GM18870 (cell line): ENCODE measurements around the gene KLHL29.

Experiments
- ATAC-seq: cut with Tn5 transposase; IDR thresholded peaks from one replicate; pipeline ENCODE4 v1.9.1; 2021; ENCODE audit warnings: moderate library complexity; ENCODE audit not compliant: unreplicated experiment

Gene KLHL29

GRCh38 chr2:23664066-23664788, 279.2 kb downstream of the KLHL29 start:
- no peak for ATAC-seq

DNA sequence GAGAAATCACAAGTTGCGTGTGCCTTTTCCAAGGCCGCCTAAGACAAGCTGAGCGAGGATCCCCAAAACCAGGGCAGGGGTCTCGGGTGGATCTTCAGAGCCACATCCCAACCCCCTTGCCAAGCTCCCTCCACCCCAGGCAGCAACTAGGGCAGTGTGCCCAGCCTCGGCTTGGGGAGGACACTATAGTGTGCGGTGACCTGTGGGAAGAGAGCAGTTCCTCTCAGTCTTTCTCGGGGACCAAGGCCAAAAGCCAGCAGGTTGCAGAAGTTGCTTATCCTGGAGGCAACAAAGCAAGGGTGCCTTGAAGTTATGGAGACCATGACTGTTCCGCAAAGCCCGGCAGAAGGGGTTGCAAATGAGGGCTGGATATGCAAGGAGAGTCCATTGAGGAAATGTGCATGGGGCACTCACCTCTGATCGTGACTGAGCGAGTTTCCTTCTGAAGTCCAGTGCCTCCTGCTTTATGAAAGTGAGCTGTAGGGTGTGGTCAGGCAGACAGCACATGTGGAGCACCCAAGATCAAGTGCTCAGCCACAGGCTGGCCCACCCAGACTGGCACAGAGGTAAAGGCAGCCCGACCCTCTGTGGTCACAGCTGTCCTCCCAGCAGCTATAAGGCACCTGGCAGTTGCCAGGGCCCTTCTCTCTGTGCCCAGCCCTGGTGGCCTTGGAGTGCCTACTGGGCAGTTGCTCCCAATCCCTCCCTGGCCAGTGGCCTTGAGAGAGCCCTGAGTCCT, 281.4 kb downstream of the KLHL29 start:
- ATAC-seq, result no peak

- ATAC-seq, result no peak
These were observed 282.0 kb downstream of the KLHL29 start for GRCh38 chr2:23666980-23667357.

GRCh38 chr2:23668756-23669304, 283.9 kb downstream of the KLHL29 start:
- ATAC-seq, result no peak

GRCh38 chr2:23669413-23670244, 284.6 kb downstream of the KLHL29 start:
- ATAC-seq, result no peak

- no peak for ATAC-seq
These were observed 285.2 kb downstream of the KLHL29 start for GRCh38 chr2:23670245-23670592.

- no peak for ATAC-seq
These were observed 288.1 kb downstream of the KLHL29 start for GRCh38 chr2:23673082-23673481.

- no peak for ATAC-seq
These were observed 289.1 kb downstream of the KLHL29 start for GRCh38 chr2:23673830-23674679.

GRCh38 chr2:23675506-23675905, 290.5 kb downstream of the KLHL29 start:
- no peak for ATAC-seq

GRCh38 chr2:23677836-23678235, 292.9 kb downstream of the KLHL29 start:
- ATAC-seq, result no peak

DNA sequence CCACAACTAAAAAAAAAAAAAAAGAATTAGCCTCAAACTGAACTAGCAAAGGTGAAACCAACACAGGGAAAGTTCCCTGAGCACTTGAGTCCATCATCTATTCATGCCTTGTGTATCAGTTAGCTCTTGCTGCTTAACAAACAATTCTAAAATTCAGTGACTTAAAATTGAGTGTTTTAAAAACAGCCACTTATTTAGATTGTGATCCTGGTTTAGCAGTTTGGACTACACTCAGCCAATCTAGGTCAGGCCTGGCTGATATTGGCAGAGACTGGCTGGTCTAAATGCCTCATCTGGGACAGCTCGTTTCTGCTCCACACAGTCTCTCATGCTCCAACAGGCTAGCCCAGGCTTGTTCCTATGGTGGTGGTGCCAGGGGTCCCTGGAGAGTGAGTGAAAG, 294.1 kb downstream of the KLHL29 start:
- no peak for ATAC-seq

GRCh38 chr2:23680951-23681350, 296.0 kb downstream of the KLHL29 start:
- no peak for ATAC-seq

- no peak for ATAC-seq
These were observed 296.6 kb downstream of the KLHL29 start for GRCh38 chr2:23681356-23682140.

- ATAC-seq, result no peak
These were observed 297.5 kb downstream of the KLHL29 start for GRCh38 chr2:23682481-23682880.

- no peak for ATAC-seq
These were observed 298.0 kb downstream of the KLHL29 start for GRCh38 chr2:23683001-23683400.

DNA sequence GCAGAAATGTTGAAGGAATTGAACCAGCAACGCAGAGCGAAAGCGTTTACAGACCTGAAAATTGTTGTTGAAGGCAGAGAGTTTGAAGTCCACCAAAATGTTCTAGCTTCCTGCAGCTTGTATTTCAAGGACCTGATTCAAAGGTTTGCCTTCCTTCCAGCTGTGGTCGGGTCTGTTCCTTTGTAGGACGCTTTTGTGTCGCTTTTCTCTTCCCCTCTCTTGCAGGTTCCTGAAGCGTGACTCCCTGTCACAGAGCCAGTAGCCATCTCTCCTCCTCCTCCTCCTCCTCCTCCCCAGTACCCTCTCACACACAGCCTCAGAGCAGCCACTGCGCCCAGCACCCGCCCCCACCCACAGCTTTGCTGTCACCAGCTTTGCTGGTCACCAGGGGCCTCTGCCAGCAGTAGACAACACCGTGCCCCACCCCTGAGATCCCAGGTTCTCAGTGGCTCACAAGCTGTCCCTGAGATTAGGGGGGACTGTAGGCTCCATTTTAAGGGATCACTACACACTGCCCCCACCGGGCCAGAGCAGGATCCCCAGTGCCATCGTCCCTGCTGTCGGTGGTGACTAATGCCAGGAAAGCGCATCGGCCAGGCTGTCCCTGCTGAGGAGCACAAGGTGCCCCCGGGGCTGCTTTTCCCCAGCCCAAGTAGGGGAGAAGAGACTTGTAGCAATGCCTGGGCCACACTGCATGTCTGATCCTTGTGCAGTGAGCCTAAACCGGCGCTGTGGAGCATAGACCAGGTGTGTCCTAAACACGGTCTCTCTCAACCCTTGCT, 299.6 kb downstream of the KLHL29 start:
- no peak for ATAC-seq

DNA sequence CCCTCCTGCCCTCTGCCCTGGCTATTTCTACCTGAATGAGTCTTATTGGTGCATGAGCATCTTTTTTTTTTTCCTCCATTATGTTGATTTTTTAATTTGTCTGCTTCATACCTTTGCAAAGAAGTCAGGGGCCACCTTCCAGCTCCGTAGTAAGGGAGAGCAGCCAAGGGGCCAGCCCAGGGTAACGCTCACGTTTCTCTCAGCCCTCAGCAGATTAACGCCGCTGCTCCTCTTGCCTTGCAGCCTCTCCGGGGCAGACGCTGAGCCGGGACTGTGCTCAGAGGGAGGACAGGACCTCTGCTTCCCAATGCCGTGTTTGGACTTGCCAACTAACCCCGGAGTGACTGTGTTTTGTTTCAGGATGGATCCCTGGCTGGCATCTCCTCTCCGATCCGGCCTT, 300.2 kb downstream of the KLHL29 start:
- ATAC-seq, result no peak

GRCh38 chr2:23685706-23686105, 300.7 kb downstream of the KLHL29 start:
- no peak for ATAC-seq

GRCh38 chr2:23686405-23687029, 301.5 kb downstream of the KLHL29 start:
- no peak for ATAC-seq
